ENCODE data around the gene SH3PXD2B.

SH3PXD2B gene

GRCh38 chr5:172284611-172284980 is 169.7 kb downstream of the SH3PXD2B start:
- no peak for TF ChIP-seq GATA2 (IDR thresholded peaks at IDR 0.05; ENCODE audit: low read depth, low read length)
- no peak for TF ChIP-seq GATA3 (IDR thresholded peaks at IDR 0.05; ENCODE audit: low read depth, low read length)

GRCh38 chr5:172283862-172284610 is 170.3 kb downstream of the SH3PXD2B start:
- TF ChIP-seq GATA3 (IDR thresholded peaks at IDR 0.05; ENCODE audit: low read depth, low read length) (no peak), GATA2 (IDR thresholded peaks at IDR 0.05; ENCODE audit: low read depth, low read length) (no peak)

- TF ChIP-seq GATA2 (IDR thresholded peaks at IDR 0.05; ENCODE audit: low read depth, low read length) (no peak), GATA3 (IDR thresholded peaks at IDR 0.05; ENCODE audit: low read depth, low read length) (no peak)
These were observed 171.1 kb downstream of the SH3PXD2B start, which contains the start of gene UBTD2 for GRCh38 chr5:172283020-172283861. Gene UBTD2, minus strand, starts transcription at chr5:172283764. Its CDS starts 99 bp downstream, at chr5:172283665.

- TF ChIP-seq GATA2 (IDR thresholded peaks at IDR 0.05; ENCODE audit: low read depth, low read length) (no peak), GATA3 (IDR thresholded peaks at IDR 0.05; ENCODE audit: low read depth, low read length) (no peak)
These were observed 171.9 kb downstream of the SH3PXD2B start for GRCh38 chr5:172282272-172283019.

- TF ChIP-seq GATA3 (IDR thresholded peaks at IDR 0.05; ENCODE audit: low read depth, low read length) (no peak), GATA2 (IDR thresholded peaks at IDR 0.05; ENCODE audit: low read depth, low read length) (no peak)
These were observed 173.0 kb downstream of the SH3PXD2B start for GRCh38 chr5:172281346-172281745.

GRCh38 chr5:172280929-172281328 is 173.4 kb downstream of the SH3PXD2B start:
- TF ChIP-seq GATA3 (IDR thresholded peaks at IDR 0.05; ENCODE audit: low read depth, low read length) (no peak), GATA2 (IDR thresholded peaks at IDR 0.05; ENCODE audit: low read depth, low read length) (no peak)

GRCh38 chr5:172280317-172280716 is 174.0 kb downstream of the SH3PXD2B start:
- TF ChIP-seq GATA3 (IDR thresholded peaks at IDR 0.05; ENCODE audit: low read depth, low read length) (no peak), GATA2 (IDR thresholded peaks at IDR 0.05; ENCODE audit: low read depth, low read length) (no peak)

- no peak for TF ChIP-seq GATA2 (IDR thresholded peaks at IDR 0.05; ENCODE audit: low read depth, low read length)
- TF ChIP-seq GATA3 (IDR thresholded peaks at IDR 0.05; ENCODE audit: low read depth, low read length): no peak
These were observed 176.0 kb downstream of the SH3PXD2B start for GRCh38 chr5:172278356-172278755.

- TF ChIP-seq GATA3 (IDR thresholded peaks at IDR 0.05; ENCODE audit: low read depth, low read length): no peak
- TF ChIP-seq GATA2 (IDR thresholded peaks at IDR 0.05; ENCODE audit: low read depth, low read length): no peak
These were observed 178.1 kb downstream of the SH3PXD2B start for GRCh38 chr5:172276214-172276613.

Measured in SH-SY5Y (cell line).